HL-60 (cell line): ENCODE measurements around the gene ENTPD1.

Experiments
- DNase-seq, 2 experiments: peaks; one replicate each; pipeline ENCODE4 v3.0.0-alpha.2; 2010 to 2020; ENCODE audit warnings: low read depth in 1 of 2, low spot score in 1 of 2
- H3K27ac ChIP-seq: fragments of 250-450 bp; sonication (Bioruptor Pico); replicated peaks from 2 replicates; pipeline ENCODE4 v1.5.1; 2020; ENCODE audit warnings: mild to moderate bottlenecking, moderate library complexity
- H3K27me3 ChIP-seq: fragments of 250-450 bp; sonication (Bioruptor Pico); 2 replicates; pipeline ENCODE4 v1.5.1; 2021; ENCODE audit warnings: mild to moderate bottlenecking, moderate library complexity; ENCODE audit not compliant: insufficient read depth, poor library complexity, severe bottlenecking
- H3K4me3 ChIP-seq: replicated peaks from 2 replicates; pipeline ENCODE4 v1.5.1; 2011; ENCODE audit warnings: mild to moderate bottlenecking, control low read depth, low read length; ENCODE audit not compliant: insufficient read depth
- CTCF ChIP-seq: IDR thresholded peaks from one replicate; pipeline ENCODE4 v1.5.1; 2011; ENCODE audit warnings: low read length, control low read depth, inconsistent platforms; ENCODE audit not compliant: insufficient read depth
- GABPA ChIP-seq: IDR thresholded peaks from 2 replicates; pipeline ENCODE4 v1.6.1; 2012; ENCODE audit warnings: low read depth
- POLR2AphosphoS5 ChIP-seq: IDR thresholded peaks from 2 replicates; pipeline ENCODE4 v1.6.1; 2012; ENCODE audit warnings: low read depth
- REST ChIP-seq: IDR thresholded peaks from 2 replicates; pipeline ENCODE4 v1.6.1; 2012; ENCODE audit warnings: low read depth; ENCODE audit not compliant: insufficient replicate concordance
- SPI1 ChIP-seq: IDR thresholded peaks from 2 replicates; pipeline ENCODE4 v1.6.1; 2012; ENCODE audit warnings: low read depth, mild to moderate bottlenecking, borderline replicate concordance

The ENTPD1 gene

GRCh38 chr10:95785317-95785716 is 29.4 kb downstream of the ENTPD1 start:
- TF ChIP-seq CTCF (no peak), GABPA (no peak), REST (no peak), SPI1 (no peak), POLR2AphosphoS5 (no peak)
- DNase-seq, result no peak
- no peaks in the 10 kb centered on the region for H3K27me3 ChIP-seq

GRCh38 chr10:95785942-95786669 is 30.1 kb downstream of the ENTPD1 start:
- no peaks in the 10 kb centered on the region for H3K27me3 ChIP-seq
- H3K27ac ChIP-seq, result no peak overlapping the region
- no peak overlapping the region for H3K4me3 ChIP-seq
- no peak for DNase-seq
- no peak for TF ChIP-seq CTCF
- no peak for TF ChIP-seq SPI1
- no peak for TF ChIP-seq REST
- no peak for TF ChIP-seq GABPA
- no peak for TF ChIP-seq POLR2AphosphoS5

More at GRCh38 chr10:95785317-95785716, 29.4 kb downstream of the ENTPD1 start:
- Histone ChIP-seq H3K4me3 (no peak overlapping the region), H3K27ac (no peak overlapping the region)

- Histone ChIP-seq H3K4me3 (no peak overlapping the region), H3K27me3 (no peaks in the 10 kb centered on the region), H3K27ac (no peak overlapping the region)
- no peak for DNase-seq
- TF ChIP-seq GABPA (no peak), CTCF (no peak), POLR2AphosphoS5 (no peak), SPI1 (no peak), REST (no peak)
Measured at GRCh38 chr10:95787447-95787846, 31.5 kb downstream of the ENTPD1 start.
